SU-DHL-6 (cell line): ENCODE measurements around the gene CITED4.

Experiments
- H2AFZ ChIP-seq: fragments of 200-600 bp; sonication (generic); 2 replicates; pipeline ENCODE4 v1.6.1; 2014; ENCODE audit warnings: low read depth, mild to moderate bottlenecking, moderate library complexity, mixed read lengths, antibody characterized with exemption, low read length; ENCODE audit not compliant: severe bottlenecking
- H3F3A ChIP-seq: fragments of 200-600 bp; shearing (Covaris generic); 2 replicates; pipeline ENCODE4 v1.6.0; 2016; ENCODE audit warnings: antibody characterized with exemption, mild to moderate bottlenecking; ENCODE audit not compliant: insufficient read depth
- H3K27ac ChIP-seq: fragments of 200-600 bp; sonication (generic); 2 replicates; pipeline ENCODE4 v1.5.1; 2016; ENCODE audit warnings: low read depth, mild to moderate bottlenecking, low read length, moderate library complexity, mixed read lengths
- H3K27me3 ChIP-seq: fragments of 200-600 bp; sonication (generic), shearing (Covaris generic); 2 replicates; pipeline ENCODE4 v1.6.0; 2014; ENCODE audit warnings: mild to moderate bottlenecking, low read length
- H3K36me3 ChIP-seq: fragments of 200-600 bp; sonication (generic); 2 replicates; pipeline ENCODE4 v1.6.1; 2014; ENCODE audit warnings: mild to moderate bottlenecking, low read length, mixed read lengths
- H3K4me2 ChIP-seq: fragments of 300-600, 200-600 bp; shearing (Covaris generic), sonication (generic); 2 replicates; pipeline ENCODE4 v1.6.0; 2014; ENCODE audit warnings: low read length, low read depth, mild to moderate bottlenecking; ENCODE audit not compliant: poor library complexity, severe bottlenecking
- H3K4me3 ChIP-seq: fragments of 200-600 bp; sonication (generic); 2 replicates; pipeline ENCODE4 v1.5.1; 2014; ENCODE audit warnings: antibody characterized with exemption, low read length, mild to moderate bottlenecking, mixed read lengths; ENCODE audit not compliant: insufficient read depth, poor library complexity, severe bottlenecking
- H3K79me2 ChIP-seq: fragments of 200-600 bp; sonication (generic); 2 replicates; pipeline ENCODE4 v1.6.1; 2014; ENCODE audit warnings: mild to moderate bottlenecking, low read length, moderate library complexity; ENCODE audit not compliant: insufficient read depth
- H3K9ac ChIP-seq: fragments of 200-600 bp; sonication (generic); 2 replicates; pipeline ENCODE4 v1.7.0; 2014; ENCODE audit warnings: mild to moderate bottlenecking, low read length
- H3K9me2 ChIP-seq: fragments of 200-600 bp; sonication (generic); replicated peaks from 2 replicates; pipeline ENCODE4 v1.6.1; 2014; ENCODE audit warnings: low read length; ENCODE audit not compliant: insufficient read depth
- H3K9me3 ChIP-seq: fragments of 200-600 bp; sonication (generic); 2 replicates; pipeline ENCODE4 v1.6.1; 2014; ENCODE audit warnings: low read length, mixed read lengths; ENCODE audit not compliant: insufficient read depth
- H4K20me1 ChIP-seq: fragments of 200-600 bp; sonication (generic); 2 replicates; pipeline ENCODE4 v1.6.1; 2014; ENCODE audit warnings: low read depth, mild to moderate bottlenecking, antibody characterized with exemption, low read length, moderate library complexity, mixed read lengths
- EZH2phosphoT487 ChIP-seq: fragments of 200-600 bp; sonication (generic), shearing (Covaris generic); conservative IDR thresholded peaks from 2 replicates; pipeline ENCODE4 v1.6.1; 2018; ENCODE audit warnings: mild to moderate bottlenecking, antibody characterized with exemption, low read length, moderate library complexity, mixed read lengths
- TF ChIP-seq, protein P1 (sequence below): fragments of 200-600 bp; sonication (generic); IDR thresholded peaks from one replicate; pipeline ENCODE4 v1.5.1; 2017; ENCODE audit warnings: antibody characterized with exemption, mild to moderate bottlenecking, low read length, moderate library complexity; ENCODE audit not compliant: insufficient read depth, poor library complexity, severe bottlenecking

Gene CITED4

DNA sequence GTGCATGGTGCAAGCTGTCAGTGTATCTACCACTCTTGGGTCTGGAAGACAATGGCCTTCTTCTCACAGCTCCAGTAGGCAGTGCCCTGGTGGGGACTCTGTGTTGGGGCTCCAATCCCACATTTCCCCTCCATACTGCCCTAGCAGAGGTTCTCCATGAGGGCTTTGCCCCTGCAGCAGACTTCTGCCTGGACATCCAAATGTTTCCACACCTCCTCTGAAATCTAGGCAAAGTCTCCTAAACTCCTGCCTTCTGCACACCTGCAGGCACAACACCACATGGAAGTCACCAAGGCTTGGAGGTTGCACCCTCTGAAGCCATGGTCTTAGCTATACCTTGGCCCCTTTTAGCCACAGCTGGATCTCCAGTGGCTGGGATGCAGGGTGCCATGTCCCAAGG lies 31.8 kb upstream of the CITED4 start:
- Histone ChIP-seq H3K9ac (no peak overlapping the region), H3K27ac (no peak overlapping the region), H3K36me3 (no peaks in the 10 kb centered on the region), H4K20me1 (no peaks in the 10 kb centered on the region), H3K9me3 (peaks cover 10% of the 10 kb centered on the region; the same call in 1 of the 2 replicates), H3F3A (no peaks in the 10 kb centered on the region), H3K4me3 (no peak overlapping the region), H3K9me2 (no peaks in the 10 kb centered on the region), H3K4me2 (no peak overlapping the region), H3K27me3 (no peaks in the 10 kb centered on the region), H3K79me2 (no peaks in the 10 kb centered on the region), H2AFZ (no peak overlapping the region)
- TF ChIP-seq, protein P1, sequence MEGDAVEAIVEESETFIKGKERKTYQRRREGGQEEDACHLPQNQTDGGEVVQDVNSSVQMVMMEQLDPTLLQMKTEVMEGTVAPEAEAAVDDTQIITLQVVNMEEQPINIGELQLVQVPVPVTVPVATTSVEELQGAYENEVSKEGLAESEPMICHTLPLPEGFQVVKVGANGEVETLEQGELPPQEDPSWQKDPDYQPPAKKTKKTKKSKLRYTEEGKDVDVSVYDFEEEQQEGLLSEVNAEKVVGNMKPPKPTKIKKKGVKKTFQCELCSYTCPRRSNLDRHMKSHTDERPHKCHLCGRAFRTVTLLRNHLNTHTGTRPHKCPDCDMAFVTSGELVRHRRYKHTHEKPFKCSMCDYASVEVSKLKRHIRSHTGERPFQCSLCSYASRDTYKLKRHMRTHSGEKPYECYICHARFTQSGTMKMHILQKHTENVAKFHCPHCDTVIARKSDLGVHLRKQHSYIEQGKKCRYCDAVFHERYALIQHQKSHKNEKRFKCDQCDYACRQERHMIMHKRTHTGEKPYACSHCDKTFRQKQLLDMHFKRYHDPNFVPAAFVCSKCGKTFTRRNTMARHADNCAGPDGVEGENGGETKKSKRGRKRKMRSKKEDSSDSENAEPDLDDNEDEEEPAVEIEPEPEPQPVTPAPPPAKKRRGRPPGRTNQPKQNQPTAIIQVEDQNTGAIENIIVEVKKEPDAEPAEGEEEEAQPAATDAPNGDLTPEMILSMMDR, result no peak
- no peak for TF ChIP-seq EZH2phosphoT487

DNA sequence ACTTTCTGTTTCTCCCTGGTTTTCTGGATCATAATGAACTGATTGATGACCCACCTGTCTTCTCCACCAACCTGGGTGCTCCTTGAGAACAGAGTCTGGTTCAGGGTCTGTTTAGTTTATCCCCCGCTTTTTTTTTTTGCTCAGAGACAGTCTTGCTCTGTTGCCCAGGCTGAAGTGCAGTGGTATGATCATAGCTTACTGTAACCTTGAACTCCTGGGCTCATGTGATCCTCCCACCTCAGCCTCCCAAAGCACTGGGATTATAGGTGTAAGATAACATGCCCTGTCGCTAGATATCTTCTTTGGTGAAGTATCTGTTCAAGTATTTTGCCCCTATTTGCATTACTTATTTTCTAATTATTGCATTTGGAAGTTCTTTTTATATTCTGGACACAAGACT lies 30.2 kb upstream of the CITED4 start:
- H4K20me1 ChIP-seq, result no peaks in the 10 kb centered on the region
- TF ChIP-seq, protein P1, result no peak
- TF ChIP-seq EZH2phosphoT487, result no peak
- no peak overlapping the region for H3K4me2 ChIP-seq

DNA sequence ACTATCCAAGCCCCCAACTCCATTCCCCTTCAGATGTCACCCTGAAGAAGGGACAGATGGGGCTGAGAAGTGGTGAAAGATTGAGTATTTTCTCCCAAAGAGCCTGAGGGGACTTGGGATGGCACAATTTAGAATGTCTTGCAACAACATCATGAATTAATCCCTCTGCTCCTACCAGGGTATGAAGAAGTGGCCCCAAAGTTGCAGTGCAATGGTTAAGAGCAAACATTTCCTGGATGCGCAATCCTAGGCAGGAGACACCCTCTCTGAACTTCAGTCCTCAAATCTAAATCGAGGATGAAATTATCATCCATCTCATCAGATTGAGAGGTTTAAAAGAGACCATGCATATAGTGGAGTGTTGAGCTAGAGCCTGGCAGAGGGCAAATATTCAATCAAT lies 28.6 kb upstream of the CITED4 start:
- Histone ChIP-seq H4K20me1 (no peaks in the 10 kb centered on the region), H3K27me3 (no peaks in the 10 kb centered on the region), H3F3A (no peaks in the 10 kb centered on the region), H3K36me3 (no peaks in the 10 kb centered on the region), H2AFZ (no peak overlapping the region), H3K4me2 (no peak overlapping the region), H3K79me2 (no peaks in the 10 kb centered on the region), H3K27ac (no peak overlapping the region), H3K9ac (no peak overlapping the region), H3K9me2 (no peaks in the 10 kb centered on the region), H3K4me3 (no peak overlapping the region), H3K9me3 (peaks cover 10% of the 10 kb centered on the region; the same call in 1 of the 2 replicates)
- TF ChIP-seq EZH2phosphoT487, result no peak
- TF ChIP-seq, protein P1, result no peak

More for the DNA sequence above, 30.2 kb upstream of the CITED4 start:
- H3K4me3 ChIP-seq, result no peak overlapping the region
- H3K9ac ChIP-seq, result no peak overlapping the region
- H3K79me2 ChIP-seq, result no peaks in the 10 kb centered on the region
- H3K36me3 ChIP-seq, result no peaks in the 10 kb centered on the region
- H3K9me3 ChIP-seq, result peaks cover 10% of the 10 kb centered on the region; the same call in 1 of the 2 replicates
- H2AFZ ChIP-seq, result no peak overlapping the region
- no peaks in the 10 kb centered on the region for H3K27me3 ChIP-seq
- H3F3A ChIP-seq, result no peaks in the 10 kb centered on the region
- H3K27ac ChIP-seq, result no peak overlapping the region
- H3K9me2 ChIP-seq, result no peaks in the 10 kb centered on the region
